ENCODE results near the gene SRP14. TPM values are rescaled to one million over a fixed set of nuclear protein-coding genes. Genes with fewer than 3 reads are reported as not detected.

Gene SRP14
- total RNA-seq, 3 donors from 2014 or later = 131 to 154 (median 142) TPM

GRCh38 chr15:40070166-40070557, 31.2 kb upstream of the SRP14 start:
- DNase-seq (no peak), ATAC-seq (no peak)
- Histone ChIP-seq H3K9me3 (no peaks in the 10 kb centered on the region), H3K4me3 (no peak overlapping the region), H3K36me3 (ENCODE audit: low read depth) (no peaks in the 10 kb centered on the region), H3K4me1 (ENCODE audit: low read depth) (peaks cover 30% of the 10 kb centered on the region)
- TF ChIP-seq, protein P1, sequence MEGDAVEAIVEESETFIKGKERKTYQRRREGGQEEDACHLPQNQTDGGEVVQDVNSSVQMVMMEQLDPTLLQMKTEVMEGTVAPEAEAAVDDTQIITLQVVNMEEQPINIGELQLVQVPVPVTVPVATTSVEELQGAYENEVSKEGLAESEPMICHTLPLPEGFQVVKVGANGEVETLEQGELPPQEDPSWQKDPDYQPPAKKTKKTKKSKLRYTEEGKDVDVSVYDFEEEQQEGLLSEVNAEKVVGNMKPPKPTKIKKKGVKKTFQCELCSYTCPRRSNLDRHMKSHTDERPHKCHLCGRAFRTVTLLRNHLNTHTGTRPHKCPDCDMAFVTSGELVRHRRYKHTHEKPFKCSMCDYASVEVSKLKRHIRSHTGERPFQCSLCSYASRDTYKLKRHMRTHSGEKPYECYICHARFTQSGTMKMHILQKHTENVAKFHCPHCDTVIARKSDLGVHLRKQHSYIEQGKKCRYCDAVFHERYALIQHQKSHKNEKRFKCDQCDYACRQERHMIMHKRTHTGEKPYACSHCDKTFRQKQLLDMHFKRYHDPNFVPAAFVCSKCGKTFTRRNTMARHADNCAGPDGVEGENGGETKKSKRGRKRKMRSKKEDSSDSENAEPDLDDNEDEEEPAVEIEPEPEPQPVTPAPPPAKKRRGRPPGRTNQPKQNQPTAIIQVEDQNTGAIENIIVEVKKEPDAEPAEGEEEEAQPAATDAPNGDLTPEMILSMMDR (IDR thresholded peaks at IDR 0.05) = no peak
- intact Hi-C loops (cut with DNase I, micrococcal nuclease) = no loop called here

DNA sequence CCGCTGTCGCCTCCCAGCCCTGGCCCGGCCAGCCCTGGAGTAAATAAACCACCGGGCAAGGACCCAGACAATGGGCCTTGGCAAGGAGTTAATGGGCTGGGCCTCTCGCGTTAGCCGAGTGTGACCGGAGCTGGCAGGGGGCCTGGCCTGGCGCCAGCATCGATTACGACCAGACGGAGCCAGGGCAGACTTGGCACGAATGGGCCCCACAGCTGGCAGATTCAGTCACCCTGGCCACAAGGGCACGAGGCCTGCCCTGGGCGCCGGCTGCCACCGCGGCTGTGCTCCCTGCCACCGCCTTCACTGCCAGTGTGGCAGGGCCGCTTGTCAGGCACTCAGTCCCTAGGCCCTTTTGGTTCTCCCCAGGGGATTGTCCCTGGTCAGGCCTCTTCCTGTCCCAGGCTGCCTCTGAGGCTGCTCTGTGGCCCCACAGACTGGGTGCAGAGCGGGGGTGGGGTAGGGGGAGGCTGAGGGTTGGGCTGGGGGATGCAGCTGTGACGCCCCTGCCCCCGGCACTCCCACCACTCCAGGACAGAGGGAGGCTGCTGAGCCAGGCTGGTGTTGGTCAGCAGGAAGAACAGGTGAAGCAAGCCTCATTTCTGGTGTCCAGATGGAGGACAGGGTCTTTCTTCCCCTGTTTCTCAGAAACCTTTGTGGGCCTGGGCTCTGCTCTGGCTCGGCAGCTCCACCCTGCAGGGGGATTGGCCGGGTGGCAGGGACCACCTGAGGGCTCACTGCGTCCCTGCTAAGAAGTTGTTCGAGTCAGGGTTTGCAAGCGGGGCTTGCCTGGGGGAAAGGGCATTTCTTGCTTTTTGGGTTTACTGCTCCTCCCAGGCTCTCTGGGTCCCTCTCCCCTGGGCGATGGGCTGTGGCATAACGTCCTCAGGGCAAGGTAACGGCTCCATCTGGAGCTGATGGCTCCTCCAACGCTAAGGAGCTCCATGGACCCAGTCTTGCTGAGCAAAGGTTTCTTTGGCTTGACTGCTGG, 30.5 kb upstream of the SRP14 start:
- Histone ChIP-seq H3K36me3 (ENCODE audit: low read depth) (no peaks in the 10 kb centered on the region), H3K4me3 (no peak overlapping the region), H3K9me3 (no peaks in the 10 kb centered on the region), H3K4me1 (ENCODE audit: low read depth) (peaks cover 30% of the 10 kb centered on the region)
- ATAC-seq (peak; percentile 93), DNase-seq (peak; percentile 95 to 98 (median 96))
- intact Hi-C loops (cut with DNase I, micrococcal nuclease) = no loop called here
- TF ChIP-seq, protein P1 (IDR thresholded peaks at IDR 0.05) = no peak

DNA sequence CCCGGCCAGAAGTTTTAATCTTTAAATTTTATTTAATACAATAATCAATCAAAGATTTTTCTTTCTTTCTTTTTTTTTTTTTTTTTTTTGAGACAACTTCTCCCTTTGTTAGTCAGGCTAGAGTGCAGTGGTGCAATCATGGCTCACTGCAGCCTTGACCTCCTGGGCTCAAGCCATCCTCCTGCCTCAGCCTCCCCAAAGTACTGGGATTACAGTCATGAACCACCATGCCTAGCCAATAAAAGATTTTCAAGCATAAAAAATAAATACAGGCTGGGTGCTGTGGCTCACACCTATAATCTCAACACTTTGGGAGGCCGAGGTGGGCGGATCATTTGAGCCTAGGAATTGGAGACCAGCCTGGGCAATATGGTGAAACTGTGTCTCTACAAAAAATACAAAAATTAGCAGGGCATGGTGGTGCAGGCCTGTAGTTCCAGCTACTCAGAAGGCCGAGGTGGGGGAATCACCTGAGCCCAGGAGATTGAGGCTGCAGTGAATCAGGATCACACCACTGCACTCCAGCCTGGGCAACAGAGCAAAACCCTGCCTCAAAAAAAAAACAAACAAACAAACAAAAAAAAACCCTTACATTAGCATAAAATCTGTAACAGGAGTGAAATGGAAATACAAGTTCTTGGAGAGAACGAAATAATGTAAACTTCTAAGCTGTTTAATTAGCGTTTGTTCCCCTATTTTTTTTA, 29.1 kb upstream of the SRP14 start:
- Histone ChIP-seq H3K36me3 (ENCODE audit: low read depth) (no peaks in the 10 kb centered on the region), H3K9me3 (no peaks in the 10 kb centered on the region), H3K4me3 (no peak overlapping the region), H3K4me1 (ENCODE audit: low read depth) (peaks cover 30% of the 10 kb centered on the region)
- TF ChIP-seq, protein P1 (IDR thresholded peaks at IDR 0.05) = no peak
- intact Hi-C loops (cut with DNase I, micrococcal nuclease) = no loop called here
- ATAC-seq = no peak
- no peak for DNase-seq

- H3K9me3 ChIP-seq = no peaks in the 10 kb centered on the region
- intact Hi-C loops (cut with DNase I, micrococcal nuclease) = no loop called here
- H3K4me3 ChIP-seq = no peak overlapping the region
- TF ChIP-seq, protein P1 (IDR thresholded peaks at IDR 0.05) = no peak
- no peaks in the 10 kb centered on the region for H3K36me3 ChIP-seq (ENCODE audit: low read depth)
- no peak for ATAC-seq
- peaks cover 25% of the 10 kb centered on the region for H3K4me1 ChIP-seq (ENCODE audit: low read depth)
- no peak for DNase-seq
These were observed 27.6 kb upstream of the SRP14 start for GRCh38 chr15:40066589-40066988.

GRCh38 chr15:40065166-40065565, 26.2 kb upstream of the SRP14 start:
- Histone ChIP-seq H3K36me3 (ENCODE audit: low read depth) (no peaks in the 10 kb centered on the region), H3K9me3 (no peaks in the 10 kb centered on the region), H3K4me1 (ENCODE audit: low read depth) (peaks cover 22% of the 10 kb centered on the region), H3K4me3 (no peak overlapping the region)
- ATAC-seq = no peak
- DNase-seq = no peak
- intact Hi-C loops (cut with DNase I, micrococcal nuclease) = no loop called here
- TF ChIP-seq, protein P1 (IDR thresholded peaks at IDR 0.05) = no peak
